Neural progenitor cell (in vitro differentiated cells): ENCODE measurements around the gene KANK4.

ENCODE experiments used
- CTCF ChIP-seq: fragments of 200-600 bp; sonication (generic); IDR thresholded peaks from 2 replicates; pipeline ENCODE4 v1.5.1; 2017; ENCODE audit warnings: antibody characterized with exemption, mild to moderate bottlenecking
- EZH2 ChIP-seq: fragments of 200-600 bp; sonication (generic); IDR thresholded peaks from 2 replicates; pipeline ENCODE4 v1.6.1; 2017; ENCODE audit warnings: antibody characterized with exemption, mild to moderate bottlenecking, moderate library complexity

- TF ChIP-seq CTCF, result no peak
- TF ChIP-seq EZH2, result no peak
These were observed 42.4 kb downstream of the KANK4 start for GRCh38 chr1:62276791-62277190.
